Measurements from ENCODE around the gene ZHX3. TPM values are rescaled to one million over a fixed set of nuclear protein-coding genes. Genes with fewer than 3 reads are reported as not detected.

Gene ZHX3
- total and polyA plus RNA-seq, 9 of the 15 experiments (the other 6 are each of a cell fraction or from before 2014, with no cell fraction given) = 0.80 to 14.6 (median 4.9) TPM

GRCh38 chr20:41143354-41143753, 174.2 kb downstream of the ZHX3 start:
- H3K79me2 ChIP-seq (ENCODE audit: control insufficient read depth, insufficient read depth, low read length) = peaks cover 86% of the 10 kb centered on the region
- in situ Hi-C loops (cut with MboI) (no loop called here), intact Hi-C loops (cut with micrococcal nuclease) (no loop called here)
- H3K4me1 ChIP-seq (replicated peaks in 1 of 2; ENCODE audit: control insufficient read depth in 2 of 2, insufficient read depth in 2 of 2, low read length in 2 of 2) = peaks cover 24 to 27% of the 10 kb centered on the region in 2 experiments
- H2AFZ ChIP-seq (ENCODE audit: low read depth, low read length) = no peak overlapping the region
- FAIRE-seq (no peak), DNase-seq (ENCODE audit: extremely low read depth in 1 of 4, low spot score in 3 of 4) (no peak), ATAC-seq (no peak)
- H3K27ac ChIP-seq (ENCODE audit: extremely low read depth, low read depth, low read length) = no peak overlapping the region
- TF ChIP-seq ZNF197 (CRISPR knock-in tag; IDR thresholded peaks at IDR 0.05; ENCODE audit: low read depth) (no peak), ZNF639 (CRISPR knock-in tag; conservative IDR thresholded peaks at IDR 0.05 in 1 of 2, IDR thresholded peaks at IDR 0.05 in 1 of 2) (no peak), ATF7 (IDR thresholded peaks at IDR 0.05) (no peak), KDM1A (IDR thresholded peaks at IDR 0.05) (0 out of 4 replicates have a peak, but pooled peaks of 1 of the 2 experiments have one; percentile 22), CREM (IDR thresholded peaks at IDR 0.05; ENCODE audit: low read depth) (no peak), ZNF143 (CRISPR knock-in tag; IDR thresholded peaks at IDR 0.05) (no peak), ZNF384 (IDR thresholded peaks at IDR 0.05; ENCODE audit: low read depth, low read length) (no peak), MLX (CRISPR knock-in tag; conservative IDR thresholded peaks at IDR 0.05) (0 out of 4 replicates have a peak, but pooled peaks of 1 of the 2 experiments have one; percentile 31), RCOR1 (IDR thresholded peaks at IDR 0.05; ENCODE audit: borderline replicate concordance in 1 of 2, low read depth in 2 of 2, low read length in 2 of 2) (0 out of 4 replicates have a peak, but pooled peaks of 1 of the 2 experiments have one; percentile 12), FOXK2 (conservative IDR thresholded peaks at IDR 0.05 in 1 of 2, IDR thresholded peaks at IDR 0.05 in 1 of 2; ENCODE audit: low read depth in 2 of 2) (no peak)
- peak overlapping the region in 1 of 2 experiments; percentile 17; a peak in 1 of 4 replicates for H3K9ac ChIP-seq (ENCODE audit: insufficient read depth in 1 of 2, low read depth in 2 of 2, low read length in 2 of 2)
- ChIA-PET CTCF (ENCODE audit: low intra/inter-chr PET ratio) (no interaction called here), POLR2A (interaction anchor here (1.6 to 1.8 kb wide), 2 partner anchors 9 to 16 kb away, joined by 4 read pairs; no protein-coding TSS in a partner anchor)
- H3K9me1 ChIP-seq (ENCODE audit: control insufficient read depth, insufficient read depth, low read length) = peaks cover 4% of the 10 kb centered on the region
- H4K20me1 ChIP-seq (replicated peaks; ENCODE audit: control insufficient read depth, insufficient read depth, low read length) = peaks cover 25% of the 10 kb centered on the region
- H3K4me3 ChIP-seq = no peak overlapping the region
- no peaks in the 10 kb centered on the region for H3K9me3 ChIP-seq (replicated peaks; ENCODE audit: control insufficient read depth, insufficient read depth, low read depth, low read length)
- peaks cover 19% of the 10 kb centered on the region; the same call in 2 of the 3 replicates for H3K36me3 ChIP-seq (ENCODE audit: control insufficient read depth, insufficient read depth, low read length)
- 51% methylated on average over 2 of the region's 2 CpGs for WGBS (ENCODE audit: insufficient coverage, low coverage, missing lambda C conversion rate)
- BruUV-seq (replicated peaks) = no TSS peak
- H3K4me2 ChIP-seq (ENCODE audit: insufficient read depth, low read length) = no peak overlapping the region
- no peaks in the 10 kb centered on the region for H3K27me3 ChIP-seq (ENCODE audit: control insufficient read depth in 2 of 2, insufficient read depth in 2 of 2, low read length in 2 of 2)
